ENCODE results near the gene ITSN2. TPM values are rescaled to one million over a fixed set of nuclear protein-coding genes. Genes with fewer than 3 reads are reported as not detected.
"Not testable (repeated sequence)": the region's sequence is repeated elsewhere in the genome, so short reads cannot be mapped to it uniquely, and the experiment has no call there.

Gene ITSN2
- total RNA-seq (61.3 TPM), polyA plus RNA-seq (24.7 TPM)

DNA sequence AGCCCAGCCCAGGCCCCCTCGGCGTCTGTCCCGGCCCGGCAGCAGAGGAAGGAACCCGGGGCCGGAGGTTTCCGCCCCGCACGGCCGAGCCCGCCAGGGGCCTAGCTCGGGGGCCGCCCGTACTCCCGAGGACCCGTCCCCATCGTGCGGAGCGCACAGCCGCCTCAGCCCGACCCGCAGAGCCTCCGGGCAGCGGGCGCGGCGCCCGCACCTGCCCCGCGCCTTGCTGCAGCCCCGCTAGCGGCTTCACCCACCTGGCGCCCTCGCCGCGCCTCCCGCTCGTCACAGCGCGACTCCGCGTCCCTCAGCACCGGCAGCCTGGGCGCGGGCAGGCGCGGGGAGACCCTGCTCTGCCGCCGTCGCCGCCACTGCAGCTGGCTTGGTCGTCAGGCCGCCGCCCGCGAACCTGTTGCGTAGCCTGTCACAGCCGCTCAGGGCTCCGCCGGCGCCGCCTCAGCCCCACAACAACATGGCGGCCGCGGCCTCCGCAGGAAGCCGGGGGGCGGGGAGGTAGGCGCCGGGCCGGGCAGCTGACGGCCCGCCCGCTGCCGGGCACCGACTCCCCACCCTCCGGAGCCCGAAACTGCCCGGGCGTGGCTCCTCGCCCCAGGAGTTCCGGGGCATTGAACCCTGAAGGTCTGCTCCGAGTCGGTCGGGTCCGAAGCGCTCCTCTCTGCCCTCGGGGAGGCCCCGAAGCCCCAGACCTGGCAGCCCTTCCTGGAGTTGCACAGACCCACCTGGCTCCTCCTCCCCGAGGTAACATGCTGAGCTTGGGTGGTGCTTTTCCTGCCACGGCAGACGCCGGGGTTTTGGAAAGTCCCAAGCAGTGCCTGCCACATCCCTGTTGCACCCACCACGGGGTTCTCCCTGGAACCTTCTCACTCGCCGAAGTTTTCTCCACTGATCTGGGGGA, at the start of gene ITSN2:
Gene ITSN2 (minus strand): TSS at position 487 of the 913 bp plus-strand sequence. CDS start 32,454 bp downstream, outside the sequence.
- Histone ChIP-seq H3K27ac (ENCODE audit: low read depth) (peak within 1 kb of the TSS; percentile 94), H3K4me3 (ENCODE audit: low read depth, low read length) (peak within 1 kb of the TSS; percentile 95), H3K36me3 (ENCODE audit: insufficient read depth) (no peaks in the 10 kb centered on the region), H3K4me1 (ENCODE audit: insufficient read depth) (no peaks in the 10 kb centered on the region)
- no peak for DNase-seq (ENCODE audit: extremely low spot score)
- WGBS, result under 1% methylated on average over 96 of the region's 96 CpGs

DNA sequence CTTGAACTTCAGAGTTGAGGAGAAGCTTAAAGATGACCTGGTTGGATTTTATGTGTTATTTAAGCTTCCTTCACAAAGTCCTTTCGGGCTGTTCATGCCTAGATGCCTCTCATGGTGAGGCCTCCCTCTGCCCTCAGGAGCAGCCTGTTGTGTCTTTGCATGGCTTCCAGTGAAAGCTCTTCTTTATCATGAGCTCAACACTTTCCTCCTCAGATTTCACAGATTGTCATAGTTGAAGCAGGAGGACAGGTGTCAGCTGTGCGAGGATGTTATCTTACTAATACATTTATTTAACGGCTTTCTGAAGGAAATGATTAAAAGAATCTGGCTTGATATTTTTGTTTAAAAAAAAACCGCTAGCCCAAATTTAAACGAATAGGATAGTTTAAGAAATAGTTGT, 48.8 kb upstream of the ITSN2 start:
- H3K4me3 ChIP-seq (ENCODE audit: low read depth, low read length), result no peak overlapping the region
- DNase-seq (ENCODE audit: extremely low spot score), result no peak
- WGBS, result 68% methylated on average over 5 of the region's 5 CpGs
- no peaks in the 10 kb centered on the region for H3K36me3 ChIP-seq (ENCODE audit: insufficient read depth)
- no peaks in the 10 kb centered on the region for H3K4me1 ChIP-seq (ENCODE audit: insufficient read depth)
- H3K27ac ChIP-seq (ENCODE audit: low read depth), result no peak overlapping the region

- not testable (repeated sequence) for H3K4me1 ChIP-seq (ENCODE audit: insufficient read depth); DNase-seq (ENCODE audit: extremely low spot score); H3K27ac ChIP-seq (ENCODE audit: low read depth); H3K4me3 ChIP-seq (ENCODE audit: low read depth, low read length); H3K36me3 ChIP-seq (ENCODE audit: insufficient read depth)
- WGBS, result 66% methylated on average over 8 of the region's 8 CpGs
Observed at GRCh38 chr2:24408704-24409103, 48.4 kb upstream of the ITSN2 start.

DNA sequence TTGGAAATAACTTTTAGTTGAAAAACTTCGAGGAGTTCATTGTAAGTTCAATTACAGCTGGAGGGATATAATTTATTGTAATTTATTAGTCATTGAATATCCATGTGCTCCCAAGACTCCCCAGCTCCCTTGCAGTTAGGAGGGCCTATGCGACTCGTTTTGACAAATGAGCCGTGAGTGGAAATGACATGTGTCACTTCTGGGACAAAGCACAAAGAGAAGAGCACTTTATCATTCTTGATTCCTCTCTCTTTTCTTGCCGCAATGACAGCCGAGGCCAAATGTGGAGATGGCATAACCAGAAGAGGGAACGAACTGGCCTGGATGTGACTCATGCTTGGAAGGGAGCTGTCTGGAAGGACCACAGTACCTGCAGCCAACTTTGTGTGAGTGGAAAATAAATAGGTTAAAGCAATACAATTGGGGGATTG, 44.2 kb upstream of the ITSN2 start:
- 69% methylated on average over 7 of the region's 7 CpGs for WGBS
- H3K4me1 ChIP-seq (ENCODE audit: insufficient read depth), result no peaks in the 10 kb centered on the region
- H3K36me3 ChIP-seq (ENCODE audit: insufficient read depth), result no peaks in the 10 kb centered on the region
- no peak overlapping the region for H3K4me3 ChIP-seq (ENCODE audit: low read depth, low read length)
- no peak for DNase-seq (ENCODE audit: extremely low spot score)
- H3K27ac ChIP-seq (ENCODE audit: low read depth), result no peak overlapping the region

DNA sequence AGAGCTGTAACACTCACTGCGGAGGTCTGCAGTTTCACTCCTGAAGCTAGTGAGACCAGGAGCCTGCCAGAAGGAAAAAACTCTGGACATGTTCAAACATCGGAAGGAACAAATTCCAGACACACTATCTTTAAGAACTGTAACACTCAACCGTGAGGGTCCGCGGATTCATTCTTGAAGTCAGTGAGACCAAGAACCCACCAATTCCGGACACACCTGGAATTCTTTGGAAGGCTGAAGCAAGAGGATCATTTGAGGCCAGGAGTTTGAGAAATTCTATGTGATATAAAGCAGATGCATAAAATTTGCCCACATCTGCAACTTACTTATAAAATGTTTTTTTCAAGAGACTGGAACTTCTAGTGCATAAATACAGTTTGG, 43.5 kb upstream of the ITSN2 start:
- WGBS, result 79% methylated on average over 6 of the region's 6 CpGs
- Histone ChIP-seq H3K4me1 (ENCODE audit: insufficient read depth) (no peaks in the 10 kb centered on the region), H3K36me3 (ENCODE audit: insufficient read depth) (no peaks in the 10 kb centered on the region), H3K27ac (ENCODE audit: low read depth) (no peak overlapping the region), H3K4me3 (ENCODE audit: low read depth, low read length) (no peak overlapping the region)
- DNase-seq (ENCODE audit: extremely low spot score), result no peak

GRCh38 chr2:24403168-24403831, 43.0 kb upstream of the ITSN2 start:
- H3K36me3 ChIP-seq (ENCODE audit: insufficient read depth), result no peaks in the 10 kb centered on the region
- no peak overlapping the region for H3K4me3 ChIP-seq (ENCODE audit: low read depth, low read length)
- no peaks in the 10 kb centered on the region for H3K4me1 ChIP-seq (ENCODE audit: insufficient read depth)
- 67% methylated on average over 13 of the region's 22 CpGs for WGBS
- H3K27ac ChIP-seq (ENCODE audit: low read depth), result no peak overlapping the region
- no peak for DNase-seq (ENCODE audit: extremely low spot score)

DNA sequence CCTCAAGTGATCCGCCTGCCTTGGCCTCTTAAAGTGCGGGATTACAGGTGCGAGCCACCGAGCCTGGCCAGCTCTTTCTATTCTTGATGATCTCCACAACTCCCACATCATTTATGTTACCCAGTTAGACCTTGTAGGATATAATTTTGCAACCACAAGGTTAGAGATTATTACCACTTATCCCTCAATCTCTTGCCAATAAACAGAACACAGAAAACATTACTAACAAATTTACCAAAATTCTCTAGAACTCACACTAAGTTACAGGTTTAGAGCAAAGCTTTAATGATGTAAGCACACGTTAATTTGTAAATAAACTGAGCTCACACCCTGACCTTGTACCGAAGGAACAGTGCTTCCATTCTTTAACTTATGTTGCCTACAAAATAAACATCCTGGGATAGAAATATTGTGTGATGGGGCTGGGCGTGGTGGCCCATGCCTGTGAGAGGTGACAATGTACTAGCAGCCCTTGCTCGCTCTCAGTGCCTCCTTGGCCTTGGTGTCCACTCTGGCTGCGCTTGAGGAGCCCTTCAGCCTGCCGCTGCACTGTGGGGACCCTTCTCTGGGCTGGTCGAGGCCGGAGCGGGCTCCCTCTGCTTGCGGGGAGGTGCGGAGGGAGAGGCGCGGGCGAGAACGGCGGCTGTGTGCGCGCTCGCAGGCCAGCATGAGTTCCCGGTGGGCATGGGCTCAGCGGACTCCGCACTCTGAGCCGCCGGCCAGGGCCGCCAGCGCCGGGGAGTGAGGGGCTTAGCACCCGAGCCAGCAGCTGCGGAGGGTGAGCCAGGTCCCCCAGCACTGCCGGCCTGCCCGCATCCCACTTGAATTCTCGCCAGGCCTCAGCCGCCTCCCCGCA, 42.1 kb upstream of the ITSN2 start:
- Histone ChIP-seq H3K27ac (ENCODE audit: low read depth) (no peak overlapping the region), H3K36me3 (ENCODE audit: insufficient read depth) (no peaks in the 10 kb centered on the region), H3K4me3 (ENCODE audit: low read depth, low read length) (peak overlapping the region; percentile 5), H3K4me1 (ENCODE audit: insufficient read depth) (no peaks in the 10 kb centered on the region)
- 19% methylated on average over 38 of the region's 38 CpGs for WGBS
- DNase-seq (ENCODE audit: extremely low spot score), result no peak

DNA sequence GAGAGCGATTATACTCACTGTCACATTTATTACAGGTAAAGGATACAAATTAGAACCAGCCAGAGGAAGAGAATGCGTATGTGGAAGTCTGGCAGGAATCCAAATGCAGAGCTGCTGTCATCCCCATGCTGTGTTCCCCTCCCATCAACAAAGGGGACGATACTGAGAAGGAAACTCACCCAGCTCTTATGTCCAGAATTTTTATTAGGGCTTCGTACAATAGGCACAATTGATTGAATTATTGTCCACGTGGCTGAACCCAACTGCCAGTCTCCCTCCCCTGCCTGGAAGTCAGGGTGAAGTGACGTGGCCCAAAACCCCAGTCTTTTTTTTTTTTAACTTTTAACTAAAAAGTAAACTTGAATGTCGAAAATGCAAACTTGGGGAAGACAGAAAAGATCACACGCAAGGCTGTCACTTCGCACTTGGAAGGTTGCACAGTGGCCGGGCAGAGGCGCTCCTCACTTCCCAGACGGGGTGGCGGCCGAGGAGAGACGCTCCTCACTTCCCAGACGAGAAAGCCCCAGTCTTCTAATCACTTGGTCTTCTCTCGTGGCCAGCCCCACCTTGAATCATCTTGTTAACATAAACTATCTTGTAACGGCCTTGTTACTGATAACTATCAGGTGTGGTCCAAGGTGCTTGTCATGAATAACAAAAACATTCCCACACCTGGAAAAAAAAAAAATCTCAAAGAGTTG, 40.0 kb upstream of the ITSN2 start:
- H3K4me1 ChIP-seq (ENCODE audit: insufficient read depth), result no peaks in the 10 kb centered on the region
- WGBS, result 79% methylated on average over 18 of the region's 18 CpGs
- no peaks in the 10 kb centered on the region for H3K36me3 ChIP-seq (ENCODE audit: insufficient read depth)
- no peak for DNase-seq (ENCODE audit: extremely low spot score)
- no peak overlapping the region for H3K4me3 ChIP-seq (ENCODE audit: low read depth, low read length)
- H3K27ac ChIP-seq (ENCODE audit: low read depth), result no peak overlapping the region

DNA sequence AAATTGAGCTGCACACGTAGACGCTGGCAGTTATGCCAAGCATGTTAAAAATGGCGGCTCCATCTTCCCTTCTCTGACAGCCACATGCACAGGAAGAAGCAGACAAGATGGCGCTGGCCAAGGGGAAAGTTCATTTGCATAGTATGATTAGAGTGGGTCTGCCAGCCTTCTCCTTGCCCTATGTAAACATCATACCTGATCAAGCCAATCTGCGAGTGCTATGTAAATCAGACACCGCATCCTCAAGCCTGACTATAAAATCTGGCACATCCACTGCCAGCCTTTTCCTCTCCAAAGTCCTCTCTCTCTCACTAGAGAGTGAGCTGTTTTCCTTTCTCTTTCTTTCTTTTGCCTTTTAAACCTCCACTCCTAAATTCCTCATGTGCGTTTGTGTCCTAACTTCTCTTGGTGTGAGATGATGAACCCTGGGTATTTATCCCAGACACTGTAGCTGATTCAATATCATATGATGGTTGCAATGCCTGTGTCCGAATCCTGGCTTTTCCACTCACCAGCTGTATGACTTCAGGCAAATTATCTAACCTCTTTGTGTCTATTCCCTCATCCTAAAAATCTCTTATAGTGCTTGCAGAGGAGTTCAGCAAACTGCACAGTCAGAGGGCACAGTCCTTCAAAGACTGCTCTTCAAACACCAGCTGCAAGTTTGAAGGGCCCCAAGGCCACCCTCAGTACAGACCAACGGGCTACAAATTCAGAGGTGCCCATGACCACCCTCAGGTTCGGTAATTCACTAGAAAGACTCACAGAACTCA, 39.3 kb upstream of the ITSN2 start:
- Histone ChIP-seq H3K36me3 (ENCODE audit: insufficient read depth) (no peaks in the 10 kb centered on the region), H3K4me3 (ENCODE audit: low read depth, low read length) (no peak overlapping the region), H3K27ac (ENCODE audit: low read depth) (no peak overlapping the region), H3K4me1 (ENCODE audit: insufficient read depth) (no peaks in the 10 kb centered on the region)
- 62% methylated on average over 10 of the region's 10 CpGs for WGBS
- DNase-seq (ENCODE audit: extremely low spot score), result no peak

- H3K36me3 ChIP-seq (ENCODE audit: insufficient read depth), result no peaks in the 10 kb centered on the region
- WGBS, result 86% methylated on average over 4 of the region's 4 CpGs
- H3K27ac ChIP-seq (ENCODE audit: low read depth), result no peak overlapping the region
- H3K4me1 ChIP-seq (ENCODE audit: insufficient read depth), result no peaks in the 10 kb centered on the region
- H3K4me3 ChIP-seq (ENCODE audit: low read depth, low read length), result no peak overlapping the region
- DNase-seq (ENCODE audit: extremely low spot score), result no peak
Observed at GRCh38 chr2:24394998-24395397, 34.7 kb upstream of the ITSN2 start.

GRCh38 chr2:24392542-24393059, 32.3 kb upstream of the ITSN2 start:
- no peaks in the 10 kb centered on the region for H3K4me1 ChIP-seq (ENCODE audit: insufficient read depth)
- no peak overlapping the region for H3K27ac ChIP-seq (ENCODE audit: low read depth)
- WGBS, result 79% methylated on average over 5 of the region's 5 CpGs
- no peak for DNase-seq (ENCODE audit: extremely low spot score)
- no peaks in the 10 kb centered on the region for H3K36me3 ChIP-seq (ENCODE audit: insufficient read depth)
- no peak overlapping the region for H3K4me3 ChIP-seq (ENCODE audit: low read depth, low read length)

DNA sequence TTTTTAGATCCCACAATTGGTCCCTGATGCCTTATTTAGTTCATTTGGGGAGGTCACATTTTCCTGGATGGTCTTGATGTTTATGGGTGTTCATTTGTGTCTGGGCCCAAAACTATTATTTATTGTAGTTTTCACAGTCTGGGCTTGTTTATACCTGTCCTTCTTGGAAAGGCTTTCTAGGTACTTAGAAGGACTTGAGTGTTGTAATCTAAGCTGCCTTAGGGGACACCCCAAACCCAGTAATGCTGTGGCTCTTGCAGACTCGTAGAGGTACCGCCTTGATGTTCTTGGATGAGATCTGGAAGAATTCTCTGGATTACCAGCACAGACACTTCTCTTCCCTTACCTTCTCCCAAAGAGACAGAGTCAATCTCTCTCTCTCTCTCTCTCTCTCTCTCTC, 25.0 kb upstream of the ITSN2 start:
- H3K27ac ChIP-seq (ENCODE audit: low read depth), result no peak overlapping the region
- 81% methylated on average over 2 of the region's 2 CpGs for whole genome bisulfite sequencing
- no peak for DNase-seq (ENCODE audit: extremely low spot score)
- no peaks in the 10 kb centered on the region for H3K36me3 ChIP-seq (ENCODE audit: insufficient read depth)
- no peaks in the 10 kb centered on the region for H3K4me1 ChIP-seq (ENCODE audit: insufficient read depth)
- no peak overlapping the region for H3K4me3 ChIP-seq (ENCODE audit: low read depth, low read length)

Measured in urinary bladder (tissue), 4 donors.